A549 treated with RU486 at 1 μM for 4 hours (cell line): Measurements from ENCODE around the gene DNAJC12. TPM values are rescaled to one million over a fixed set of nuclear protein-coding genes. Genes with fewer than 3 reads are reported as not detected.

ENCODE experiments used
- total RNA-seq: library from RNA; stranded (reverse); fragments of 200-300 nt; extraction: Qiagen RNA extraction; gene quantifications from 5 replicates; pipeline ENCODE4 v1.2.3, GENCODE V29; 2022; ENCODE audit warnings: low read depth

The DNAJC12 gene
- total RNA-seq, result 51.2 to 75.8 TPM (median 65.1 TPM) in 5 replicates

DNA sequence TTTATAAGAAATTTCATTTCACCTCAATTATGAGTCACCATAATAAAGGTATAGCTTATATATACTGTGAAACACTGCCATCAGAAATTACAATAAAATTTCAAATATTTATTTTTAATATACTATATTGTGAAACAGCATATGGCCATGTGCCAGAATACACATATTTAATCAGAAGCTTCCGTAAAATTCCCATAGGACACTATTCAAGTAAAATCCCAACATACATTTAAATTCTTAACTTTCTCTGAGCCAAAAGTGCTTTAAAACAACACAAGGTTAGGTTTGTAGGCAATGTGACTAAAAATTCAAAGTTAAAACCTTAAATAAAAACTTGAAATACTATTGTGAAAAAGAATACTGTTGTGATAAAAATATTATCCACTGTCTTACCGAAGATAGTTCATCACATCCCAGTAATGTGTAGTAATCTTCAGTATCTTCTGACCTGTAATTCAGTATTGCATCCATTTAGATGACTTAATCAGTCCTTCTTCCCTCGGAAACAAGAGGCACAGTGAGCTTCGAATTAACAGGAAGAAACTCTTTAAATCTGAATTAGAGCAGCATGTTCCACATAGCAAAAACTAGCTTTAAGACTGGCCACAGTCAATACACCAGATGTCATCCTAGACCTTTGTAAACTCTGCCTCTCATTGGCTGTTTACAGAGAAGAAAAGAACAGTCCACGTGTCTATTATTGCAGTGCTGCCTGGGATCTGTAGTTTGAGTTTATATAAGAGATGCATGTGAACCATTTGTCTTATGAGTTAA is at the start of gene DNAJC12:
Gene DNAJC12 (minus strand): TSS at position 648 of the 774 bp plus-strand sequence. CDS start 177 bp downstream, at position 471.

DNA sequence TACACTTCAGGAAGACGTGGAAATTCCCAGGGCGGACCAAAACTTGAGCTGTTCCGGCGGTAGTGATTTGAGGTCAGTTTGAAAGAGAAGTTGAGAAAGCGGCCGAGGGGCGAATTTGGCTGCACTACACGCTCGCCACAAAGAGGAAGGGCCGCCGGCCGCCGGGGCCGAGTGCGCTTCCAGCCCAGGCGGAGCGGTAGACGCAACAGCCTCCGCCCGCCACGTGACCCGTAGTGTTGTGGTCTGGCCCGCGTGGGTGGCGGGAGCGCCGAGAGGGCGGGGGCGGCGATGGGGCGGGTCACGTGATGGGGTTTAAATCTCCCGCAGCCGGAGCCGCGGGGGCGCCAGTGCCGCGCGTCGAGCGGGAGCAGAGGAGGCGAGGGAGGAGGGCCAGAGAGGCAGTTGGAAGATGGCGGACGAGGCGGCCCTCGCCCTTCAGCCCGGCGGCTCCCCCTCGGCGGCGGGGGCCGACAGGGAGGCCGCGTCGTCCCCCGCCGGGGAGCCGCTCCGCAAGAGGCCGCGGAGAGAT is 46.4 kb upstream of the DNAJC12 start, which contains the start of gene SIRT1:
Gene SIRT1 (plus strand): TSS at position 344 of the 529 bp plus-strand sequence. CDS start 66 bp downstream, at position 410.

Other genes starting within 250 kb of the DNAJC12 start
- not detected in 5 replicates for gene CTNNA3, start 142.0 kb downstream of the DNAJC12 start, total RNA-seq
- 13.3 to 29.9 TPM (median 24.2 TPM) in 5 replicates for gene SIRT1, start 46.5 kb upstream of the DNAJC12 start, total RNA-seq
- 28.4 to 51.1 TPM (median 48.1 TPM) in 5 replicates for gene HERC4, start 237.1 kb upstream of the DNAJC12 start, total RNA-seq